IMR-90 (cell line): ENCODE measurements around the gene MARCHF3. TPM values are rescaled to one million over a fixed set of nuclear protein-coding genes. Genes with fewer than 3 reads are reported as not detected.

Source experiments
- ATAC-seq: fragments of 200-7000 bp; cut with Tn5 transposase; 2 replicates; pipeline ENCODE4 v1.9.1; 2020; ENCODE audit warnings: low read depth, mild to moderate bottlenecking, moderate library complexity
- BruUV-seq: library from RNA; stranded (reverse); fragments of 400-500 nt; replicated peaks from 2 replicates; lab custom pipeline; 2021; lab: Mats Ljungman, UMichigan
- CTCF ChIA-PET: fragments of 300-600 bp; formaldehyde crosslinking; extraction: SDS; loops from one replicate; lab custom pipeline; 2021; ENCODE audit warnings: antibody characterized with exemption; lab: Yijun Ruan, JAX
- POLR2A ChIA-PET: fragments of 300-600 bp; sonication (Branson Sonifier 250); formaldehyde crosslinking; loops from one replicate; lab custom pipeline; 2022; ENCODE audit warnings: antibody characterized with exemption; ENCODE audit not compliant: unreplicated experiment; lab: Charles Lee
- DNase-seq: peaks from one replicate; pipeline ENCODE4 v3.0.0; 2013
- H2AFZ ChIP-seq: replicated peaks from 2 replicates; pipeline ENCODE3; 2013; ENCODE audit warnings: low read length, mild to moderate bottlenecking; ENCODE audit not compliant: poor library complexity
- H2AK5ac ChIP-seq: 2 replicates; pipeline ENCODE4 v1.6.1; 2013; ENCODE audit warnings: low read depth, low read length, inconsistent platforms
- H2AK9ac ChIP-seq: replicated peaks from 2 replicates; pipeline ENCODE3; 2013; ENCODE audit warnings: mild to moderate bottlenecking, low read depth, low read length, moderate library complexity; ENCODE audit not compliant: poor library complexity
- H2BK120ac ChIP-seq: 2 replicates; pipeline ENCODE4 v1.6.1; 2013; ENCODE audit warnings: low read depth, low read length, inconsistent platforms
- H2BK15ac ChIP-seq: 3 replicates; pipeline ENCODE4 v1.6.1; 2013; ENCODE audit warnings: low read depth, low read length, inconsistent platforms
- H2BK20ac ChIP-seq: 2 replicates; pipeline ENCODE4 v1.6.1; 2013; ENCODE audit warnings: low read depth, mild to moderate bottlenecking, inconsistent platforms, low read length, moderate library complexity
- H2BK5ac ChIP-seq: 2 replicates; pipeline ENCODE4 v1.6.1; 2013; ENCODE audit warnings: mild to moderate bottlenecking, low read depth, low read length, inconsistent platforms; ENCODE audit not compliant: poor library complexity, severe bottlenecking
- H3K14ac ChIP-seq: replicated peaks from 2 replicates; pipeline ENCODE4 v1.6.1; 2013; ENCODE audit warnings: low read depth, low read length, inconsistent platforms
- H3K18ac ChIP-seq: 2 replicates; pipeline ENCODE4 v1.6.1; 2013; ENCODE audit warnings: low read depth, low read length, control low read depth
- H3K23ac ChIP-seq: 2 replicates; pipeline ENCODE4 v1.6.1; 2013; ENCODE audit warnings: low read depth, low read length, inconsistent platforms
- H3K27ac ChIP-seq: 2 replicates; pipeline ENCODE4 v1.5.1; 2013; ENCODE audit warnings: mild to moderate bottlenecking, control low read depth, low read length; ENCODE audit not compliant: insufficient read depth
- H3K27me3 ChIP-seq: 2 replicates; pipeline ENCODE4 v1.6.1; 2013; ENCODE audit warnings: low read length; ENCODE audit not compliant: control insufficient read depth, insufficient read depth
- H3K36me3 ChIP-seq: 2 replicates; pipeline ENCODE4 v1.6.1; 2013; ENCODE audit warnings: low read length, mixed read lengths; ENCODE audit not compliant: control insufficient read depth, insufficient read depth
- H3K4ac ChIP-seq: 2 replicates; pipeline ENCODE4 v1.6.1; 2013; ENCODE audit warnings: low read depth, low read length, inconsistent platforms
- H3K4me1 ChIP-seq: 2 replicates; pipeline ENCODE4 v1.6.1; 2013; ENCODE audit warnings: low read length, mixed read lengths; ENCODE audit not compliant: control insufficient read depth, insufficient read depth
- H3K4me2 ChIP-seq: 2 replicates; pipeline ENCODE4 v1.6.1; 2013; ENCODE audit warnings: low read depth, mild to moderate bottlenecking, control low read depth, low read length, moderate library complexity
- H3K4me3 ChIP-seq: 2 replicates; pipeline ENCODE4 v1.5.1; 2013; ENCODE audit warnings: low read depth, mild to moderate bottlenecking, control low read depth, low read length, moderate library complexity; ENCODE audit not compliant: insufficient read depth
- H3K56ac ChIP-seq: 2 replicates; pipeline ENCODE4 v1.6.1; 2013; ENCODE audit warnings: low read length, inconsistent platforms; ENCODE audit not compliant: insufficient read depth; ENCODE audit errors: extremely low read depth
- H3K79me1 ChIP-seq, 2 experiments: 2 replicates each; pipeline ENCODE4 v1.6.1; 2013; ENCODE audit warnings: low read length in 2 of 2, inconsistent platforms in 1 of 2, low read depth in 1 of 2
- H3K9ac ChIP-seq: 2 replicates; pipeline ENCODE4 v1.6.1; 2013; ENCODE audit warnings: low read depth, low read length, control low read depth
- H3K9me1 ChIP-seq: 2 replicates; pipeline ENCODE4 v1.6.1; 2013; ENCODE audit warnings: low read length, inconsistent platforms; ENCODE audit not compliant: insufficient read depth
- H3K9me3 ChIP-seq: 2 replicates; pipeline ENCODE4 v1.6.1; 2013; ENCODE audit warnings: low read length; ENCODE audit not compliant: control insufficient read depth, insufficient read depth
- H4K20me1 ChIP-seq: 2 replicates; pipeline ENCODE4 v1.6.1; 2013; ENCODE audit warnings: low read length, inconsistent platforms; ENCODE audit not compliant: insufficient read depth
- H4K5ac ChIP-seq: 2 replicates; pipeline ENCODE4 v1.6.1; 2013; ENCODE audit warnings: mild to moderate bottlenecking, low read depth, low read length, control low read depth
- H4K8ac ChIP-seq, 2 experiments: 2 replicates each; pipeline ENCODE4 v1.6.1; 2013; ENCODE audit warnings: low read depth in 2 of 2, low read length in 2 of 2, control low read depth in 1 of 2, inconsistent platforms in 1 of 2
- H4K91ac ChIP-seq: 2 replicates; pipeline ENCODE4 v1.6.1; 2013; ENCODE audit warnings: low read depth, low read length, inconsistent platforms; ENCODE audit not compliant: insufficient read depth
- CEBPB ChIP-seq: IDR thresholded peaks from 2 replicates; pipeline ENCODE4 v1.6.1; 2012; ENCODE audit warnings: low read depth, low read length, improper control_type of control experiment
- CHD1 ChIP-seq: IDR thresholded peaks from 2 replicates; pipeline ENCODE4 v1.6.1; 2012; ENCODE audit warnings: low read depth, low read length, improper control_type of control experiment
- CTCF ChIP-seq: conservative IDR thresholded peaks from 2 replicates; pipeline ENCODE4 v1.5.1; 2012; ENCODE audit warnings: mild to moderate bottlenecking, low read depth, low read length, improper control_type of control experiment
- ELK1 ChIP-seq: fragments of 150-350 bp; IDR thresholded peaks from 2 replicates; pipeline ENCODE4 v1.6.1; 2016; ENCODE audit warnings: low read depth, mild to moderate bottlenecking, low read length, moderate library complexity, borderline replicate concordance
- MAFK ChIP-seq: IDR thresholded peaks from 2 replicates; pipeline ENCODE4 v1.6.1; 2012; ENCODE audit warnings: low read depth, low read length, improper control_type of control experiment
- MAZ ChIP-seq: IDR thresholded peaks from 2 replicates; pipeline ENCODE4 v1.6.1; 2012; ENCODE audit warnings: low read depth, mild to moderate bottlenecking, low read length, improper control_type of control experiment, moderate library complexity, borderline replicate concordance
- NFE2L2 ChIP-seq: fragments of 150-350 bp; IDR thresholded peaks from 2 replicates; pipeline ENCODE4 v1.6.1; 2016; ENCODE audit warnings: low read depth, mild to moderate bottlenecking, low read length
- POLR2A ChIP-seq: IDR thresholded peaks from 2 replicates; pipeline ENCODE4 v1.6.1; 2012; ENCODE audit warnings: mild to moderate bottlenecking, low read depth, low read length
- RAD21 ChIP-seq: IDR thresholded peaks from 2 replicates; pipeline ENCODE4 v1.6.1; 2012; ENCODE audit warnings: low read length, improper control_type of control experiment
- RCOR1 ChIP-seq: IDR thresholded peaks from 2 replicates; pipeline ENCODE4 v1.6.1; 2012; ENCODE audit warnings: mild to moderate bottlenecking, low read length, improper control_type of control experiment; ENCODE audit not compliant: insufficient replicate concordance
- RFX5 ChIP-seq: IDR thresholded peaks from 2 replicates; pipeline ENCODE4 v1.8.0; 2012; ENCODE audit warnings: low read depth, mild to moderate bottlenecking, low read length, moderate library complexity
- SMC3 ChIP-seq: fragments of 150-350 bp; IDR thresholded peaks from 2 replicates; pipeline ENCODE4 v1.6.1; 2016; ENCODE audit warnings: low read depth, mild to moderate bottlenecking, antibody characterized with exemption, low read length, moderate library complexity
- USF2 ChIP-seq: fragments of 150-350 bp; IDR thresholded peaks from 2 replicates; pipeline ENCODE4 v1.6.1; 2017; ENCODE audit warnings: mild to moderate bottlenecking, antibody characterized with exemption, low read length, low read depth
- WGBS, 2 experiments: methylation state at CpG; one replicate each; pipeline versions ENCODE4 v1.1.5 to v1.1.7; 2013; ENCODE audit warnings: missing lambda C conversion rate in 2 of 2; ENCODE audit not compliant: insufficient read length in 1 of 2; ENCODE audit errors: extremely low coverage in 2 of 2; 5-methylcytosine and 5-hydroxymethylcytosine counted together
- dilution Hi-C: fragments of 300-500 bp; cut with HindIII; formaldehyde crosslinking; loops from one replicate; pipeline ENCODE4 v1.14.3; 2018; ENCODE audit warnings: low sequenced_read_pairs; ENCODE audit not compliant: unreplicated experiment
- in situ Hi-C: fragments of 300-500 bp; cut with MboI; formaldehyde crosslinking; loops from 3 replicates; pipeline ENCODE4 v1.14.3; 2019; ENCODE audit warnings: low sequenced_read_pairs, inconsistent platforms, mixed read lengths
- intact Hi-C: fragments of 100-400 bp; cut with micrococcal nuclease; formaldehyde crosslinking; loops from 2 replicates; pipeline ENCODE4 v1.10.0; 2022
- polyA plus RNA-seq, 3 experiments: library from polyadenylated mRNA; depleted of rRNA; stranded (reverse); fragments of >200 nt; gene quantifications; 2 replicates each; pipeline ENCODE4 v1.2.3, GENCODE V29; 2012; ENCODE audit warnings: low replicate concordance in 1 of 3
- total RNA-seq: library from RNA; depleted of rRNA; stranded (reverse); fragments of >200 nt; gene quantifications from 2 replicates; pipeline ENCODE4 v1.2.3, GENCODE V29; 2012

The MARCHF3 gene
- total and polyA plus RNA-seq, 2 of the 4 experiments (the other 2 are of a cell fraction): 11.2 to 18.8 TPM

- Histone ChIP-seq H3K4ac (no peak overlapping the region), H2AK5ac (no peak overlapping the region), H4K5ac (no peak overlapping the region), H3K79me1 (peaks cover 4 to 6% of the 10 kb centered on the region in 2 experiments; a peak in 2 of 4 replicates), H3K9me1 (no peaks in the 10 kb centered on the region), H2AFZ (no peak overlapping the region), H3K23ac (no peak overlapping the region), H3K4me3 (no peak overlapping the region), H2BK20ac (no peak overlapping the region), H4K91ac (no peak overlapping the region), H2BK120ac (no peak overlapping the region), H3K14ac (no peak overlapping the region), H2AK9ac (no peak overlapping the region), H4K20me1 (no peaks in the 10 kb centered on the region), H4K8ac (no peak overlapping the region), H2BK15ac (no peak overlapping the region), H3K4me2 (no peak overlapping the region), H3K36me3 (no peaks in the 10 kb centered on the region), H3K27ac (no peak overlapping the region), H3K9ac (no peak overlapping the region), H3K4me1 (no peaks in the 10 kb centered on the region), H3K18ac (no peak overlapping the region), H3K56ac (no peak overlapping the region), H2BK5ac (no peak overlapping the region), H3K9me3 (no peaks in the 10 kb centered on the region), H3K27me3 (no peaks in the 10 kb centered on the region)
- ChIA-PET CTCF (interaction anchor here (1.0 to 1.4 kb wide), 2 partner anchors 13 to 99 kb away, joined by 3 to 4 read pairs; no protein-coding TSS in a partner anchor), POLR2A (no interaction called here)
- DNase-seq: peak; percentile 6
- ATAC-seq: no peak
- in situ Hi-C loops (no loop called here), intact Hi-C loops (no loop called here), dilution Hi-C loops (no loop called here)
- no peak for TF ChIP-seq POLR2A
- no peak for TF ChIP-seq RAD21
- no peak for TF ChIP-seq ELK1
- no peak for TF ChIP-seq RFX5
- no peak for TF ChIP-seq SMC3
- no peak for TF ChIP-seq USF2
- no peak for TF ChIP-seq NFE2L2
- no peak for TF ChIP-seq RCOR1
- no peak for TF ChIP-seq CHD1
- TF ChIP-seq MAFK: no peak
- TF ChIP-seq CTCF: no peak
- no peak for TF ChIP-seq CEBPB
- no peak for TF ChIP-seq MAZ
- no TSS peak for BruUV-seq
- 83% methylated on average over 1 of the region's 6 CpGs; no CpG with 5 or more reads in 1 of the 2 experiments for WGBS, 2 experiments
Measured at GRCh38 chr5:126912616-126913200, 117.7 kb downstream of the MARCHF3 start.
